Uterus (tissue), 4 donors: ENCODE measurements around the gene PNISR. TPM values are rescaled to one million over a fixed set of nuclear protein-coding genes. Genes with fewer than 3 reads are reported as not detected.

Experiments used
- DNase-seq, 2 donors: peaks; one replicate each; pipeline ENCODE4 v3.0.0-alpha.2; 2019 to 2020
- H3K27ac ChIP-seq, 2 donors: fragments of 200-600 bp; sonication (generic); 1 replicate in 1 of 2; 2 replicates in 1 of 2; pipeline ENCODE4 v1.5.1; 2016 to 2018
- H3K27me3 ChIP-seq, 2 donors: fragments of 200-600 bp; sonication (generic); one replicate each; pipeline ENCODE4 v1.5.1; 2018 to 2019; ENCODE audit warnings: control low read depth in 1 of 2
- H3K36me3 ChIP-seq, 2 donors: fragments of 200-600 bp; sonication (generic); one replicate each; pipeline ENCODE4 v1.5.1; 2019; ENCODE audit warnings: control low read depth in 1 of 2
- H3K4me1 ChIP-seq, 2 donors: fragments of 200-600 bp; sonication (generic); one replicate each; pipeline ENCODE4 v1.5.1; 2018 to 2019; ENCODE audit warnings: control low read depth in 1 of 2
- H3K4me3 ChIP-seq, 2 donors: fragments of 200-600 bp; sonication (generic); 1 replicate in 1 of 2; 2 replicates in 1 of 2; pipeline ENCODE4 v1.5.1; 2018 to 2019; ENCODE audit warnings: mild to moderate bottlenecking in 1 of 2
- H3K9me3 ChIP-seq, 2 donors: fragments of 200-600 bp; sonication (generic); one replicate each; pipeline ENCODE4 v1.5.1; 2019; ENCODE audit warnings: control low read depth in 1 of 2
- POLR2A ChIP-seq, 2 donors: fragments of 450-650 bp; IDR thresholded peaks; one replicate each; pipeline ENCODE4 v1.6.1; 2016; ENCODE audit warnings: antibody characterized with exemption in 2 of 2, mild to moderate bottlenecking in 1 of 2, moderate library complexity in 1 of 2
- intact Hi-C: fragments of 100-400 bp; cut with DNase I; formaldehyde crosslinking; loops from one replicate; pipeline ENCODE4 v1.15.1; 2023; ENCODE audit warnings: low total_unique reads
- total RNA-seq, 4 donors: library from RNA; depleted of rRNA in 3 of 4; stranded (reverse); fragments of >200 nt in 3 of 4; gene quantifications; one replicate each; pipeline versions ENCODE4 v1.1.0 to v1.2.4, GENCODE V29; 2014 to 2023
- TF ChIP-seq, protein P1 (sequence below), 4 experiments: fragments of 200-600 bp in 2 of 4; fragments of 450-650 bp in 2 of 4; sonication (generic) in 2 of 4; IDR thresholded peaks; one replicate each; pipeline ENCODE4 v1.5.1; 2016 to 2019; ENCODE audit warnings: antibody characterized with exemption in 4 of 4, mild to moderate bottlenecking in 2 of 4, moderate library complexity in 1 of 4
- donor health status: DM: yes; HTN: yes; CAD: no.

The PNISR gene
- total RNA-seq, 4 donors from 2014 or later: 107 to 265 (median 153) TPM

DNA sequence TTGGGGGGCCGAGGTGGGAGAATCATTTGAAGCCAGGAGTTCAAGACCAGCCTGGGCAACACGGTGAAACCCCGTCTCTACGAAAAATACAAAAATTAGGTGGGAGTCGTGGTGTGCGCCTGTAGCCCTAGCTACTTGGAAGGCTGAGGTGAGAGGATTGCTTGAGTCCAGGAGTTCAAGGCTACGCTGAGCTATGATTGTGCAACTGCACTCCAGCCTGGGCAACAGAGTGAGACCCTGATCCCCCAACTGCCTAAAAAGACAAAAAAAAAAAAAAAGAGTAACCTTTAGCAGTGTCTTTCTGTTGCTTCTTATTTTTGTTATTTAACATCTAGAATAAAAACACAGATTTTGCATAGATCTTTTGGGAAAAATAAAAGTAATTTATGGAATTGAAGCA, 18.0 kb downstream of the PNISR start:
- TF ChIP-seq POLR2A (IDR thresholded peaks at IDR 0.05): no peak
- TF ChIP-seq, protein P1, sequence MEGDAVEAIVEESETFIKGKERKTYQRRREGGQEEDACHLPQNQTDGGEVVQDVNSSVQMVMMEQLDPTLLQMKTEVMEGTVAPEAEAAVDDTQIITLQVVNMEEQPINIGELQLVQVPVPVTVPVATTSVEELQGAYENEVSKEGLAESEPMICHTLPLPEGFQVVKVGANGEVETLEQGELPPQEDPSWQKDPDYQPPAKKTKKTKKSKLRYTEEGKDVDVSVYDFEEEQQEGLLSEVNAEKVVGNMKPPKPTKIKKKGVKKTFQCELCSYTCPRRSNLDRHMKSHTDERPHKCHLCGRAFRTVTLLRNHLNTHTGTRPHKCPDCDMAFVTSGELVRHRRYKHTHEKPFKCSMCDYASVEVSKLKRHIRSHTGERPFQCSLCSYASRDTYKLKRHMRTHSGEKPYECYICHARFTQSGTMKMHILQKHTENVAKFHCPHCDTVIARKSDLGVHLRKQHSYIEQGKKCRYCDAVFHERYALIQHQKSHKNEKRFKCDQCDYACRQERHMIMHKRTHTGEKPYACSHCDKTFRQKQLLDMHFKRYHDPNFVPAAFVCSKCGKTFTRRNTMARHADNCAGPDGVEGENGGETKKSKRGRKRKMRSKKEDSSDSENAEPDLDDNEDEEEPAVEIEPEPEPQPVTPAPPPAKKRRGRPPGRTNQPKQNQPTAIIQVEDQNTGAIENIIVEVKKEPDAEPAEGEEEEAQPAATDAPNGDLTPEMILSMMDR (IDR thresholded peaks at IDR 0.05): no peak
- no peak for DNase-seq
- no peaks in the 10 kb centered on the region for H3K36me3 ChIP-seq
- intact Hi-C loops: no loop called here
- no peaks in the 10 kb centered on the region for H3K4me1 ChIP-seq
- no peak overlapping the region for H3K4me3 ChIP-seq
- no peaks in the 10 kb centered on the region for H3K9me3 ChIP-seq
- no peak overlapping the region for H3K27ac ChIP-seq
- H3K27me3 ChIP-seq: no peaks in the 10 kb centered on the region

DNA sequence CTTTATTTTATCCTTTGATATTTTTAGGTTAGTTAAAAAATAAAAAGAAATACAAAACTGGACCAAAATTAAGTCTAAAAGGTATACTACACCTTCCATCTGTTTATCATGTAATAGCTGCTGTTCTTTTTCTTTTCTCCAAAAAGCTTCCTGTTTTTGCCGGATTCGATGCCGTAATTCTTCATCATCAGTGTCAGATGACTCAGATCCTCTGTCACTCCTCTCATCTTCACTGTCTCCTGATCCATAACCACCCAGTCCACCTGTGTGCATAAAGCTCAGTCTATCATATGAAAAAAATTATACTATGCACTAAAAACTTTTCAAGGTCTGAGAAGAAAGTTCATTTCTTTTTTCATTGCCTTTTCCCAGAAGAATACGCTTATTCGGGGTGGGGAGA, 22.7 kb downstream of the PNISR start:
- Histone ChIP-seq H3K4me1 (no peaks in the 10 kb centered on the region), H3K9me3 (no peaks in the 10 kb centered on the region), H3K36me3 (no peaks in the 10 kb centered on the region), H3K27ac (no peak overlapping the region), H3K4me3 (no peak overlapping the region), H3K27me3 (no peaks in the 10 kb centered on the region)
- no peak for DNase-seq
- intact Hi-C loops: no loop called here
- TF ChIP-seq, protein P1 (IDR thresholded peaks at IDR 0.05): no peak
- TF ChIP-seq POLR2A (IDR thresholded peaks at IDR 0.05): no peak

DNA sequence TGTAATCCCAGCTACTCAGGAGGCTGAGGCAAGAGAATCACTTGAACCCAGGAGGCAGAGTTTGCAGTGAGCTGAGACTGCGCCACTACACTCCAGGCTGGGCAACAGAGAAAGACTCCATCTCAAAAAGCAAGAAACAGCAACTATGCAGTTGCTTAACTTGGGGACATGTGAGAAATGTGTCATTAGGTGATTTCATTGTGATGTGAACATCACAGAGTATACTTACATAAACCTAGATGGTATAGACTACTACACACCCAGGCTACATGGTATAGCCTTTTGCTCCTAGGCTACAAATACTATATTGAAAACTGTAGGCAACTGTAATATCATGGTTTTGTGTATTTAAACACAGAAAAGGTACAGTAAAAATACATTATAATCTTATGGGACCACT, 27.8 kb downstream of the PNISR start:
- H3K36me3 ChIP-seq: no peaks in the 10 kb centered on the region
- TF ChIP-seq, protein P1 (IDR thresholded peaks at IDR 0.05): no peak
- H3K27me3 ChIP-seq: no peaks in the 10 kb centered on the region
- no peak overlapping the region for H3K4me3 ChIP-seq
- H3K27ac ChIP-seq: no peak overlapping the region
- H3K9me3 ChIP-seq: no peaks in the 10 kb centered on the region
- no peaks in the 10 kb centered on the region for H3K4me1 ChIP-seq
- intact Hi-C loops: no loop called here
- DNase-seq: no peak

DNA sequence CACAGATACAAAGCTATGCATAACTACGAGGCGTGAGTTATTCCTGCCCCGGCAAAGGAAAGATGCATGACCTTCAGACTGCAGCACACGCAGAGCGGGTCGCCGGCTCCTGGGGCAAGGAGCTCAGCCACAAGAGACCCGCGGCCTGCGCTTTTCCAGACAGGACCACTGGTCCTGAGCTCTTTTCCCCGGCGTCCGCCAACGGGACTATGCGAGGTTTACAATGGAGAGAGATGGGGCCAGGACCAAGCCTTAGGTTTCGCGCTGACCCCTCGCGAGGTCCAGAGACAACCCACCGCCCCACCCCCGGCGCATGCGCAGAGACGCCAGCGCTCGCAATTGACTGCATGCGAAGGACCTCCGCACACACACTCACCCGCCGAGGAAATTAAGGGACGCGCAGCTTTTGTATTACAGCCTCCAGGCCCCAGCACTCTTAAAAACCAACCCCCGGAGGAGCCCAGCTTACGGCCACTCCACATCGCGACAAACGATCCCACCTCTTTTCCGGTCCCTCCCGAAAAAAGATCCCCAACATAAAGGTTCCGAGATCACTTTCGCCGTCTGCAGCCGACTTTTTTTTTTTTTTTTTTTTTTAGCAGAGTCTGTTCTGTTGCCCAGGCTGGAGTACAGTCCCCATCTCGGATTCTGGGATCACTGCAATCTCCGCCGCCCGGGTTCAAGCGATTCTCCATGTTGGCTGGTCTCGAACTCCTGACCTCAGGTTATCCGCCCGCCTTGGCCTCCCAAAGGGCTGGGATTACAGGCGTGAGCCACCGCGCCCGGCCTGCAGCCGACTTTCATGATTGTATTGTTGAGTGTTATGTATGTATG, 31.2 kb downstream of the PNISR start, which contains the start of gene COQ3:
Gene COQ3 (minus strand): TSS at position 498 of the 834 bp plus-strand sequence. CDS start 16 bp downstream, at position 482.
- DNase-seq: peak; percentile 58 to 68
- Histone ChIP-seq H3K36me3 (no peaks in the 10 kb centered on the region), H3K27me3 (no peaks in the 10 kb centered on the region), H3K9me3 (no peaks in the 10 kb centered on the region), H3K4me3 (peak within 1 kb of the TSS; percentile 60 to 82), H3K27ac (peak within 1 kb of the TSS; percentile 74 to 90), H3K4me1 (no peaks in the 10 kb centered on the region)
- TF ChIP-seq, protein P1 (IDR thresholded peaks at IDR 0.05): no peak
- no peak for TF ChIP-seq POLR2A (IDR thresholded peaks at IDR 0.05)
- intact Hi-C loops: no loop called here

DNA sequence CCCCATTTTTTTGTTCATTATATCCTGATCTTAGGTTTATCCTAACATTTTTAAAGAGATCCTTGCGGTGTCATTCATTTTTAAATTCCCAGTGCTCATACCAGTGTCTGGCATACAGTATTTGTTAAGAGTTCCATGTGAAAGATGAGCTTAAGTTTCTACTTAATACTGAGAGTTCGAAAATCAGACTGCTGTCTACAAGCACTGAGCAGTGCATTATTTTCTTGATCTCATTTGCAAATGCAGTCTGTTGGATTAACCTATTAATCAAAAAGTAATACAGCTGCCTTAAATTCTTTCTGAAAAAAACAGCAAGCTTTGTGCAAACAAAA, 31.8 kb downstream of the PNISR start:
- intact Hi-C loops: no loop called here
- Histone ChIP-seq H3K4me3 (peak overlapping the region; percentile 60 to 82), H3K27ac (peak overlapping the region; percentile 74 to 90), H3K4me1 (no peaks in the 10 kb centered on the region), H3K27me3 (no peaks in the 10 kb centered on the region), H3K9me3 (no peaks in the 10 kb centered on the region), H3K36me3 (no peaks in the 10 kb centered on the region)
- TF ChIP-seq POLR2A (IDR thresholded peaks at IDR 0.05): no peak
- TF ChIP-seq, protein P1 (IDR thresholded peaks at IDR 0.05): no peak
- no peak for DNase-seq
